MM.1S (cell line): Measurements from ENCODE around the gene DRD3.

Experiments used
- DNase-seq: peaks from one replicate; pipeline ENCODE4 v3.0.0-alpha.2; 2015
- H2AFZ ChIP-seq: fragments of 300-600 bp; sonication (generic); 2 replicates; pipeline ENCODE4 v1.6.0; 2016; ENCODE audit warnings: antibody characterized with exemption, low read length
- H3F3A ChIP-seq: fragments of 300-600 bp; sonication (generic); 2 replicates; pipeline ENCODE4 v1.6.1; 2016; ENCODE audit warnings: mild to moderate bottlenecking, antibody characterized with exemption, low read length, moderate library complexity, mixed read lengths; ENCODE audit not compliant: insufficient read depth
- H3K27ac ChIP-seq: fragments of 300-600 bp; sonication (generic); 2 replicates; pipeline ENCODE4 v1.5.1; 2016; ENCODE audit warnings: mild to moderate bottlenecking, low read length
- H3K27me3 ChIP-seq: fragments of 300-600 bp; sonication (generic); replicated peaks from 2 replicates; pipeline ENCODE4 v1.6.0; 2016; ENCODE audit warnings: low read length; ENCODE audit not compliant: insufficient read depth
- H3K36me3 ChIP-seq: fragments of 300-600 bp; sonication (generic); replicated peaks from 2 replicates; pipeline ENCODE4 v1.6.1; 2016; ENCODE audit warnings: mild to moderate bottlenecking, low read length, mixed read lengths; ENCODE audit not compliant: insufficient read depth
- H3K4me1 ChIP-seq: fragments of 300-600 bp; sonication (generic); 2 replicates; pipeline ENCODE4 v1.6.1; 2016; ENCODE audit warnings: low read length, mixed read lengths
- H3K4me2 ChIP-seq: fragments of 300-600 bp; sonication (generic); 2 replicates; pipeline ENCODE4 v1.6.0; 2016; ENCODE audit warnings: low read depth, low read length
- H3K4me3 ChIP-seq: fragments of 300-600 bp; sonication (generic); 2 replicates; pipeline ENCODE4 v1.5.1; 2016; ENCODE audit warnings: low read length, mixed read lengths
- H3K79me2 ChIP-seq: fragments of 300-600 bp; sonication (generic); 2 replicates; pipeline ENCODE4 v1.6.1; 2016; ENCODE audit warnings: mixed run types, low read length, mixed read lengths
- H3K9ac ChIP-seq: fragments of 300-600 bp; sonication (generic); 2 replicates; pipeline ENCODE4 v1.6.1; 2016; ENCODE audit warnings: low read length, mixed read lengths
- H3K9me2 ChIP-seq: fragments of 300-600 bp; sonication (generic); replicated peaks from 2 replicates; pipeline ENCODE4 v1.6.1; 2016; ENCODE audit warnings: mild to moderate bottlenecking, low read length, mixed read lengths; ENCODE audit not compliant: insufficient read depth
- H3K9me3 ChIP-seq: fragments of 300-600 bp; sonication (generic); replicated peaks from 2 replicates; pipeline ENCODE4 v1.6.1; 2016; ENCODE audit warnings: mild to moderate bottlenecking, low read length, mixed read lengths; ENCODE audit not compliant: insufficient read depth
- H4K20me1 ChIP-seq: fragments of 300-600 bp; sonication (generic); 2 replicates; pipeline ENCODE4 v1.6.1; 2016; ENCODE audit warnings: mild to moderate bottlenecking, low read length, moderate library complexity, mixed read lengths; ENCODE audit not compliant: insufficient read depth
- EZH2 ChIP-seq: fragments of 300-600 bp; sonication (generic); optimal IDR thresholded peaks from 2 replicates; pipeline ENCODE3; 2017; ENCODE audit warnings: low read depth, mild to moderate bottlenecking, antibody characterized with exemption, low read length, mixed read lengths
- EZH2phosphoT487 ChIP-seq: fragments of 300-600 bp; sonication (generic); IDR thresholded peaks from 2 replicates; pipeline ENCODE4 v1.6.1; 2018; ENCODE audit warnings: antibody characterized with exemption, low read length
- TF ChIP-seq, protein P1 (sequence below): fragments of 300-600 bp; sonication (generic); IDR thresholded peaks from 2 replicates; pipeline ENCODE4 v1.5.1; 2016; ENCODE audit warnings: antibody characterized with exemption, low read length, mixed read lengths

DRD3 gene

DNA sequence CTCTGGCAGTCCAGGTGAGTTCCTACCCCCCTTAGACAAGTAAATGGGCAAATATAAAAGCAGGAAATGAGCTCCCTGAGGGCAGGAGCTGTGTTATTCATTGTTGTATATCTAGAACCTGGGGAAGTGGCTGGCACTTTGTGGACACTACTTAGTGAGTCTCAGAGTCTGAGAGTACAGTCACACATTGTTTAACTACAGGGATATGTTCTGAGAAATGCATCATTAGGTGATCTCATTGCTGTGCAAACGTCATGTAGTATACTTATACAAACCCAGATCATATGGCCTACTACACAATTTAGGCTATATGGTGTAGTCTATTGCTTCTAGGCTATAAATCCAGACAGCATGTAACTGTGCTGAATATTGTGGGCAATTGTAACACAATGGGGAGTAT lies 52.4 kb downstream of the DRD3 start:
- Histone ChIP-seq H2AFZ (no peak overlapping the region), H3F3A (no peaks in the 10 kb centered on the region), H3K79me2 (no peaks in the 10 kb centered on the region), H3K27me3 (no peaks in the 10 kb centered on the region), H3K9ac (no peak overlapping the region), H3K9me2 (no peaks in the 10 kb centered on the region), H3K4me3 (no peak overlapping the region), H3K9me3 (no peaks in the 10 kb centered on the region), H3K4me1 (no peaks in the 10 kb centered on the region), H4K20me1 (no peaks in the 10 kb centered on the region), H3K27ac (no peak overlapping the region), H3K36me3 (no peaks in the 10 kb centered on the region), H3K4me2 (no peak overlapping the region)
- TF ChIP-seq, protein P1, sequence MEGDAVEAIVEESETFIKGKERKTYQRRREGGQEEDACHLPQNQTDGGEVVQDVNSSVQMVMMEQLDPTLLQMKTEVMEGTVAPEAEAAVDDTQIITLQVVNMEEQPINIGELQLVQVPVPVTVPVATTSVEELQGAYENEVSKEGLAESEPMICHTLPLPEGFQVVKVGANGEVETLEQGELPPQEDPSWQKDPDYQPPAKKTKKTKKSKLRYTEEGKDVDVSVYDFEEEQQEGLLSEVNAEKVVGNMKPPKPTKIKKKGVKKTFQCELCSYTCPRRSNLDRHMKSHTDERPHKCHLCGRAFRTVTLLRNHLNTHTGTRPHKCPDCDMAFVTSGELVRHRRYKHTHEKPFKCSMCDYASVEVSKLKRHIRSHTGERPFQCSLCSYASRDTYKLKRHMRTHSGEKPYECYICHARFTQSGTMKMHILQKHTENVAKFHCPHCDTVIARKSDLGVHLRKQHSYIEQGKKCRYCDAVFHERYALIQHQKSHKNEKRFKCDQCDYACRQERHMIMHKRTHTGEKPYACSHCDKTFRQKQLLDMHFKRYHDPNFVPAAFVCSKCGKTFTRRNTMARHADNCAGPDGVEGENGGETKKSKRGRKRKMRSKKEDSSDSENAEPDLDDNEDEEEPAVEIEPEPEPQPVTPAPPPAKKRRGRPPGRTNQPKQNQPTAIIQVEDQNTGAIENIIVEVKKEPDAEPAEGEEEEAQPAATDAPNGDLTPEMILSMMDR: no peak
- TF ChIP-seq EZH2phosphoT487 (no peak), EZH2 (no peak)
- DNase-seq: no peak

DNA sequence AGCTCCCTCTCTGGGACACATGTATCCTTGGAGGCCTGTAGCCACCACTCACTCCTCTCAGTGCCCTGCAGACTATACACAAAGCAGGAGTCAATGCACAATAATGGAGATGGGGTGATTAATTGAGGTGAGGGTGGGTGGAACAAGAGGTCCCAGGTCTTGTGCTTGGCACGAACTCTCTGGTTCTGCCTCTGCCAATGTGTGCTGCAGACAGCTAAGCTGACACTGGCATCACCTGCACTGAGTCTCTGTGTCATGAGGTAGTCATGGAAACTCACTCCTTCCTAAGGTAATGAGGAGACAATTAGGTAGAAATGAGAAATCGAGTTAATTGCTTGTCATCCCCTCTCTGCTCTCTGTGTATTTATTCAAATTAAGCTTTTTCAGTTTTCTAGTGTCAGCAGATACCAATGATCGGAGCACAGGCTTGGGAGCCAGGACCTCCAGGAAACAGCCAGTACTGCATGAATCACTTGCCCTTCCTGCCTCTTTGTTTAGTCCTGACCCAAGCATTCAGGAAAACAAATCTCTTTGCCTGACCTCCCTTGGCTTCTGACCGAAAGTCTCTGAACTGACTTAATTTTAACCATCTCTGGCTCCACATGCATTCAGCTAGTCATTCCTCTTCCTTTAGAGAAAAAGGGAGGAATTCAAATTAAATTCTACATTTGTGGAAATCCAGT lies 56.7 kb downstream of the DRD3 start:
- Histone ChIP-seq H4K20me1 (no peaks in the 10 kb centered on the region), H3K4me1 (no peaks in the 10 kb centered on the region), H3K27ac (no peak overlapping the region), H3K9me3 (no peaks in the 10 kb centered on the region), H2AFZ (no peak overlapping the region), H3K27me3 (no peaks in the 10 kb centered on the region), H3K79me2 (no peaks in the 10 kb centered on the region), H3K4me3 (no peak overlapping the region), H3K9ac (no peak overlapping the region), H3F3A (no peaks in the 10 kb centered on the region), H3K4me2 (no peak overlapping the region), H3K9me2 (no peaks in the 10 kb centered on the region), H3K36me3 (no peaks in the 10 kb centered on the region)
- DNase-seq: no peak
- TF ChIP-seq EZH2 (no peak), EZH2phosphoT487 (no peak)
- TF ChIP-seq, protein P1: no peak

DNA sequence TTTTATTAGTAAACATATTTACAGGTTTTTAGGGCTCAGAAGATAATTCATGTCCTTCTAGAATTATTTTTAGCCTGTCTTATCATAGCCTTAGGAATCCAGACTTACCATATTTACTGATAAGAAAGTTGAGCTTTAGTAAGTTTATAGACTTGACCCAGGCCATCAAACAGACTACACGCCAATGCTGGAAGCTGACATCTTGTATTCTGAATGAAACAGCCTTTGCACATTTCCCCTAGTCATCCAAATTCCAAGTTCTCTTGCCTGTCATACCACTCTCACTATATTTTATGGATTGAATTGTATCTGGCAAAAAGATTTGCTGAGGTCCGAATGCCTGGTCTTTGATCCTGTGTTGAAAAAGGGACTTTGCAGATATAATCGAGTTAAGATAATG lies 58.6 kb downstream of the DRD3 start:
- no peaks in the 10 kb centered on the region for H3F3A ChIP-seq
- H3K4me1 ChIP-seq: no peaks in the 10 kb centered on the region
- no peak overlapping the region for H3K9ac ChIP-seq
- no peak overlapping the region for H3K4me2 ChIP-seq
- no peak overlapping the region for H3K27ac ChIP-seq
- no peaks in the 10 kb centered on the region for H3K9me2 ChIP-seq
- no peaks in the 10 kb centered on the region for H3K36me3 ChIP-seq
- H4K20me1 ChIP-seq: no peaks in the 10 kb centered on the region
- H3K27me3 ChIP-seq: no peaks in the 10 kb centered on the region
- no peak overlapping the region for H2AFZ ChIP-seq
- no peak overlapping the region for H3K4me3 ChIP-seq
- TF ChIP-seq, protein P1: no peak
- TF ChIP-seq EZH2: no peak
- TF ChIP-seq EZH2phosphoT487: no peak
- no peaks in the 10 kb centered on the region for H3K9me3 ChIP-seq
- no peaks in the 10 kb centered on the region for H3K79me2 ChIP-seq
- no peak for DNase-seq
